CD4-positive, alpha-beta T cell treated with Interleukin-1 beta for 1 hour (primary cell): ENCODE results near the gene ENDOG.
"Not testable (repeated sequence)": the region's sequence is repeated elsewhere in the genome, so short reads cannot be mapped to it uniquely, and the experiment has no call there.

ENCODE experiments used
- DNase-seq, 2 donors: peaks; one replicate each; pipeline ENCODE4 v3.0.0-alpha.2; 2020 to 2022

ENDOG gene

DNA sequence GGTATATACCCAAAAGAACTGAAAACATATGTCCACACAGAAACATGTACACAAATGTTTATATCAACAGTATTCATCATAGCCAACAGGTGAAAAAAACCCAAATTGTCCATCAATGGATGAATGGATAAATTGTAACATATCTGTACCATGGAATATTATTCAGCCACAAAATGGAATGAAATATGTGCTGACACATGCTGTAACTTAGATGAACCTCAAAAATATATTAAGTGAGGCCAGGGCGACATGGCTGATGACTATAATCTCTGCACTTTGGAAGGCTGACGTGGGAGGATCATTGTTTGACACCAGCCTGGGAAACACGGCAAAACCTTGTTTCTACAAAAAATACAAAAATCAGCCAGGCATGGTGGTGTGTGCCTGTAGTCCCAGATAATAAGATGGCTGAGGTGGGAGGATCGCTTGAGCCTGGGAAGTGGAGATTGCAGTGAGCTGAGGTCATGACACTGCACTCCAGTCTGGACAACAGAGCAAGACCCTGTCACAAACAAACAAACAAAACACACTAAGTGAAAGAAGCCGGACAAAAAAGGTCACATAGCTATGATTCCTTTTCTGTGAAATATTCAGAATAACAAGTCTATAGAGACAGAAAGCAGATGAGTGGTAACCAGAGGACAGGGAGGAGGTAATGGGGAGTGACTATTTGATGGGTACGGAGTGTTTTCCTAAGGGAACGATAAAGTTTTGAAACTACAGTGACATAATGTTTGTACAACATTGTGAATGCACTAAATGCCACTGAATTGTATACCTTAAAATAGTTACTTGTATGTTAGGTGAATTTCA is 52.0 kb downstream of the ENDOG start:
- DNase-seq, result no peak

DNA sequence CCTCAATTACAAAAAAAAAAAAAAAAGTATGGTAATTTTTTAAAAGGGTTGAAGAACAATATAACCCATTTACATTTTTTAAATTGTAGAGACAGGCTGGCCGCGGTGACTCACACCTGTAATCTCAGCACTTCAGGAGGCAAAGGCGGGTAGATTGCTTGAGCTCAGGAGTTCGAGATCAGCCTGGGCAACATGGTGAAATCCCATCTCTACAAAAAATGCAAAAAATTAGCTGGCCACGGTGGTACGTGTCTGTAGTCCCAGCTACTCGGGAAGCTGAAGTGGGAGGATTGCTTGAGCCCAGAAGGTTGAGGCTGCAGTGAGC is 52.6 kb downstream of the ENDOG start:
- not testable (repeated sequence) for DNase-seq
